GM12878 (cell line): Measurements from ENCODE around the gene CS. TPM values are rescaled to one million over a fixed set of nuclear protein-coding genes. Genes with fewer than 3 reads are reported as not detected.

Source experiments
- BCLAF1 ChIP-seq: fragments of 450-650 bp; IDR thresholded peaks from 2 replicates; pipeline ENCODE4 v1.6.1; 2017; ENCODE audit warnings: antibody characterized with exemption, mild to moderate bottlenecking, moderate library complexity
- BMI1 ChIP-seq: fragments of 450-650 bp; IDR thresholded peaks from 2 replicates; pipeline ENCODE4 v1.6.1; 2016; ENCODE audit warnings: mild to moderate bottlenecking, moderate library complexity, borderline replicate concordance
- CBFB ChIP-seq: IDR thresholded peaks from 2 replicates; pipeline ENCODE4 v1.6.1; 2016; ENCODE audit warnings: antibody characterized with exemption, low read depth
- CHD1 ChIP-seq: IDR thresholded peaks from 2 replicates; pipeline ENCODE4 v1.6.1; 2012; ENCODE audit warnings: low read depth, low read length, improper control_type of control experiment
- CTCF ChIP-seq, 3 experiments: IDR thresholded peaks in 2 of 3; conservative IDR thresholded peaks in 1 of 3; 2 replicates each; pipeline ENCODE4 v1.5.1; 2011; ENCODE audit warnings: low read depth in 3 of 3, low read length in 3 of 3, mild to moderate bottlenecking in 3 of 3, control low read depth in 2 of 3, moderate library complexity in 2 of 3, inconsistent platforms in 1 of 3, mixed read lengths in 1 of 3; ENCODE audit not compliant: control insufficient read depth in 2 of 3, insufficient read depth in 1 of 3; ENCODE audit errors: extremely low read depth in 1 of 3
- GATAD2B ChIP-seq: fragments of 450-650 bp; conservative IDR thresholded peaks from 2 replicates; pipeline ENCODE4 v1.6.1; 2017; ENCODE audit warnings: low read depth, mild to moderate bottlenecking, moderate library complexity
- JUND ChIP-seq: IDR thresholded peaks from 2 replicates; pipeline ENCODE4 v1.6.1; 2012; ENCODE audit warnings: low read depth, mild to moderate bottlenecking, low read length, improper control_type of control experiment, moderate library complexity
- MTA2 ChIP-seq: fragments of 450-650 bp; IDR thresholded peaks from 2 replicates; pipeline ENCODE4 v1.6.1; 2016; ENCODE audit warnings: low read depth, mild to moderate bottlenecking, moderate library complexity
- MYB ChIP-seq: fragments of 150-350 bp; IDR thresholded peaks from 2 replicates; pipeline ENCODE4 v1.6.1; 2014; ENCODE audit warnings: mild to moderate bottlenecking, low read depth, low read length, borderline replicate concordance
- PAX8 ChIP-seq: fragments of 450-650 bp; IDR thresholded peaks from 2 replicates; pipeline ENCODE4 v1.6.1; 2017; ENCODE audit warnings: mild to moderate bottlenecking, moderate library complexity
- PBX3 ChIP-seq: IDR thresholded peaks from 2 replicates; pipeline ENCODE4 v1.6.1; 2011; ENCODE audit warnings: mild to moderate bottlenecking, low read depth, low read length, moderate library complexity; ENCODE audit not compliant: insufficient replicate concordance
- PML ChIP-seq: IDR thresholded peaks from 2 replicates; pipeline ENCODE4 v1.6.1; 2012; ENCODE audit warnings: low read length, inconsistent platforms
- SIX5 ChIP-seq: IDR thresholded peaks from 2 replicates; pipeline ENCODE4 v1.6.1; 2011; ENCODE audit warnings: mild to moderate bottlenecking, low read depth, low read length, moderate library complexity; ENCODE audit not compliant: severe bottlenecking
- SKIL ChIP-seq: fragments of 450-650 bp; IDR thresholded peaks from 2 replicates; pipeline ENCODE4 v1.6.1; 2017; ENCODE audit warnings: mild to moderate bottlenecking, low read depth, inconsistent platforms; ENCODE audit not compliant: poor library complexity, severe bottlenecking
- SUPT20H ChIP-seq: IDR thresholded peaks from 2 replicates; pipeline ENCODE4 v1.6.1; 2011; ENCODE audit warnings: low read depth, mild to moderate bottlenecking, low read length, moderate library complexity, borderline replicate concordance; ENCODE audit not compliant: control insufficient read depth
- TARDBP ChIP-seq: IDR thresholded peaks from 2 replicates; pipeline ENCODE4 v1.6.1; 2016; ENCODE audit warnings: borderline replicate concordance
- ZBTB11 ChIP-seq: fragments of 450-650 bp; formaldehyde crosslinking; IDR thresholded peaks from 2 replicates; pipeline ENCODE4 v1.5.0; 2022; ENCODE audit warnings: mild to moderate bottlenecking, missing genetic modification characterization
- ZNF207 ChIP-seq: fragments of 450-650 bp; IDR thresholded peaks from 2 replicates; pipeline ENCODE4 v1.6.1; 2014; ENCODE audit warnings: antibody characterized with exemption, mild to moderate bottlenecking, borderline replicate concordance
- polyA plus RNA-seq, 11 experiments: library from polyadenylated mRNA; depleted of rRNA in 4 of 11; unstranded in 6 of 11; stranded (reverse) in 5 of 11; fragments of >200 nt; fragmentation: Nextera tagmentation in 4 of 11; fragmentation: Illumina TruSeq in 1 of 11; extraction: Ambion mirVana in 4 of 11; extraction: Trizol in 1 of 11; gene quantifications; 1 replicate in 1 of 11; 2 replicates in 10 of 11; pipeline versions ENCODE4 v1.2.1 to v1.2.3, GENCODE V29; 2011 to 2016; ENCODE audit warnings: inconsistent platforms in 2 of 11, missing spikeins in 2 of 11, low read depth in 1 of 11
- total RNA-seq, 4 experiments: library from RNA; depleted of rRNA in 3 of 4; stranded (reverse); fragments of >200 nt in 3 of 4; fragmentation: Illumina TruSeq in 1 of 4; extraction: Trizol in 1 of 4; gene quantifications; 2 replicates each; pipeline versions ENCODE4 v1.2.1 to v1.2.3, GENCODE V29; 2013 to 2021

Gene CS
- total and polyA plus RNA-seq, 10 of the 15 experiments (the other 5 are each of a cell fraction or from before 2014, with no cell fraction given), result 64.9 to 276 (median 139) TPM

- TF ChIP-seq ZBTB11 (CRISPR knock-in tag) (no peak), SIX5 (peak; percentile 11), SUPT20H (no peak), ZNF207 (0 out of 2 replicates have a peak, but pooled peaks have one; percentile 66), CTCF (IDR thresholded peaks at IDR 0.05 in 2 of 3, conservative IDR thresholded peaks at IDR 0.05 in 1 of 3; ENCODE audit: control insufficient read depth in 2 of 3, extremely low read depth in 1 of 3, insufficient read depth in 1 of 3, low read depth in 3 of 3, low read length in 3 of 3) (peak; percentile 65 to 86 (median 85)), PML (peak; percentile 69; the same call in 1 of the 2 replicates), MTA2 (peak; percentile 31; the same call in 1 of the 2 replicates), PAX8 (no peak), GATAD2B (peak; percentile 65; the same call in 1 of the 2 replicates), BMI1 (no peak), TARDBP (no peak), MYB (no peak), PBX3 (no peak), CBFB (peak; percentile 52), SKIL (no peak), BCLAF1 (no peak), CHD1 (no peak; the same call in 1 of the 2 replicates), JUND (no peak)
Measured at GRCh38 chr12:56224102-56224701, 75.9 kb downstream of the CS start, which contains the start of gene NABP2 (continued).
